ENCODE measurements around the gene ZNF224.

The ZNF224 gene

GRCh38 chr19:44141191-44142058, 47.3 kb downstream of the ZNF224 start, which contains the start of gene ZNF234:
TSS of gene ZNF234 (plus strand) at chr19:44141554. CDS start at chr19:44144633, 3,079 bp downstream.
- DNase-seq, result peak; percentile 53

- no peak for DNase-seq
Measured at GRCh38 chr19:44142059-44142433, 47.9 kb downstream of the ZNF224 start.

GRCh38 chr19:44149776-44150175, 55.6 kb downstream of the ZNF224 start:
- no peak for DNase-seq

- DNase-seq, result no peak
Measured at GRCh38 chr19:44151491-44151890, 57.3 kb downstream of the ZNF224 start.

GRCh38 chr19:44156475-44156874, 62.3 kb downstream of the ZNF224 start:
- DNase-seq, result no peak
